MG63 (cell line): ENCODE measurements around the gene CCDC185. TPM values are rescaled to one million over a fixed set of nuclear protein-coding genes. Genes with fewer than 3 reads are reported as not detected.

Source experiments
- total RNA-seq: library from RNA; depleted of rRNA; stranded (reverse); fragments of >200 nt; shearing (Covaris generic); gene quantifications from 2 replicates; pipeline ENCODE4 v1.2.3, GENCODE V29; 2014; ENCODE audit warnings: low replicate concordance; rRNA removed

Gene CCDC185
- total RNA-seq, 1 experiment from 2014 or later, result not detected

Other genes with a start within 250 kb of the CCDC185 start
- gene SUSD4, start 29.2 kb upstream of the CCDC185 start, total RNA-seq, result 3.7 and 5.1 TPM in 2 replicates